ENCODE results near the gene PRDM15. TPM values are rescaled to one million over a fixed set of nuclear protein-coding genes. Genes with fewer than 3 reads are reported as not detected.

PRDM15 gene
- total RNA-seq, 2 experiments from 2014 or later: 13.2 to 14.5 TPM

- no peak for TF ChIP-seq CTCF (IDR thresholded peaks at IDR 0.05)
- DNase-seq (no peak), ATAC-seq (no peak)
- intact Hi-C loops (cut with micrococcal nuclease): no loop called here
- ChIA-PET CTCF (no interaction called here), POLR2A (no interaction called here)
- Mint-ChIP-seq H3K27ac (no peak overlapping the region), H3K4me1 (ENCODE audit: low read depth) (peaks cover 24% of the 10 kb centered on the region), H3K4me3 (no peak overlapping the region), H3K9me3 (no peaks in the 10 kb centered on the region), H3K27me3 (no peaks in the 10 kb centered on the region), H3K36me3 (ENCODE audit: low read depth) (peaks cover 14% of the 10 kb centered on the region)
Observed at GRCh38 chr21:41874611-41875010, 4.5 kb downstream of the PRDM15 start.

GRCh38 chr21:41873426-41873825 is 5.7 kb downstream of the PRDM15 start:
- intact Hi-C loops (cut with micrococcal nuclease): no loop called here
- no peaks in the 10 kb centered on the region for H3K9me3 Mint-ChIP-seq
- CTCF ChIA-PET: interaction anchor here (1.0 kb wide), 1 partner anchor 244 kb away, joined by 3 read pairs; no protein-coding TSS in a partner anchor
- ATAC-seq (no peak), DNase-seq (no peak)
- POLR2A ChIA-PET: no interaction called here
- no peak overlapping the region for H3K4me3 Mint-ChIP-seq
- TF ChIP-seq CTCF (IDR thresholded peaks at IDR 0.05): no peak
- peaks cover 14% of the 10 kb centered on the region for H3K36me3 Mint-ChIP-seq (ENCODE audit: low read depth)
- H3K27ac Mint-ChIP-seq: no peak overlapping the region
- peaks cover 25% of the 10 kb centered on the region for H3K4me1 Mint-ChIP-seq (ENCODE audit: low read depth)
- H3K27me3 Mint-ChIP-seq: no peaks in the 10 kb centered on the region

- POLR2A ChIA-PET: no interaction called here
Observed at GRCh38 chr21:41873005-41873404, 6.1 kb downstream of the PRDM15 start.

GRCh38 chr21:41871293-41872030 is 7.7 kb downstream of the PRDM15 start:
- intact Hi-C loops (cut with micrococcal nuclease): no loop called here
- Mint-ChIP-seq H3K9me3 (no peaks in the 10 kb centered on the region), H3K27me3 (no peaks in the 10 kb centered on the region), H3K4me3 (no peak overlapping the region), H3K4me1 (ENCODE audit: low read depth) (peaks cover 15% of the 10 kb centered on the region), H3K27ac (no peak overlapping the region), H3K36me3 (ENCODE audit: low read depth) (peaks cover 7% of the 10 kb centered on the region)
- TF ChIP-seq CTCF (IDR thresholded peaks at IDR 0.05): no peak
- ChIA-PET CTCF (no interaction called here), POLR2A (no interaction called here)
- no peak for DNase-seq
- no peak for ATAC-seq

More at GRCh38 chr21:41873005-41873404, 6.1 kb downstream of the PRDM15 start:
- Mint-ChIP-seq H3K4me3 (no peak overlapping the region), H3K9me3 (no peaks in the 10 kb centered on the region), H3K27ac (no peak overlapping the region), H3K36me3 (ENCODE audit: low read depth) (peaks cover 14% of the 10 kb centered on the region), H3K4me1 (ENCODE audit: low read depth) (peaks cover 25% of the 10 kb centered on the region), H3K27me3 (no peaks in the 10 kb centered on the region)
- ATAC-seq (no peak), DNase-seq (no peak)
- intact Hi-C loops (cut with micrococcal nuclease): no loop called here
- CTCF ChIA-PET: interaction anchor here (1.0 kb wide), 1 partner anchor 245 kb away, joined by 3 read pairs; no protein-coding TSS in a partner anchor
- no peak for TF ChIP-seq CTCF (IDR thresholded peaks at IDR 0.05)

GRCh38 chr21:41869771-41870170 is 9.4 kb downstream of the PRDM15 start:
- CTCF ChIA-PET: no interaction called here

More at GRCh38 chr21:41869771-41870170, 9.4 kb downstream of the PRDM15 start:
- no peak overlapping the region for H3K27ac Mint-ChIP-seq
- no peak overlapping the region for H3K4me3 Mint-ChIP-seq
- no peak for TF ChIP-seq CTCF (IDR thresholded peaks at IDR 0.05)
- H3K4me1 Mint-ChIP-seq (ENCODE audit: low read depth): peaks cover 24% of the 10 kb centered on the region
- ATAC-seq (no peak), DNase-seq (no peak)
- POLR2A ChIA-PET: interaction anchor here (1.2 kb wide), 1 partner anchor 8 kb away, joined by 4 read pairs; no protein-coding TSS in a partner anchor
- peaks cover 7% of the 10 kb centered on the region for H3K36me3 Mint-ChIP-seq (ENCODE audit: low read depth)
- no peaks in the 10 kb centered on the region for H3K9me3 Mint-ChIP-seq
- intact Hi-C loops (cut with micrococcal nuclease): no loop called here
- no peaks in the 10 kb centered on the region for H3K27me3 Mint-ChIP-seq
